H9 (cell line): ENCODE measurements around the gene AP4E1. TPM values are rescaled to one million over a fixed set of nuclear protein-coding genes. Genes with fewer than 3 reads are reported as not detected.

ENCODE experiments used
- DNase-seq: peaks from one replicate; pipeline ENCODE4 v3.0.0-alpha.2; 2017
- H2AFZ ChIP-seq: one replicate; pipeline ENCODE4 v1.6.1; 2013; ENCODE audit warnings: mild to moderate bottlenecking, low read length, control low read depth, moderate library complexity
- H2AK5ac ChIP-seq: 2 replicates; pipeline ENCODE4 v1.6.1; 2013; ENCODE audit warnings: low read length, control low read depth, mixed read lengths; ENCODE audit not compliant: insufficient read length
- H2BK120ac ChIP-seq: one replicate; pipeline ENCODE4 v1.6.1; 2013; ENCODE audit warnings: low read depth, mild to moderate bottlenecking, low read length, control low read depth, inconsistent platforms; ENCODE audit not compliant: poor library complexity, severe bottlenecking
- H2BK12ac ChIP-seq: 2 replicates; pipeline ENCODE4 v1.6.1; 2013; ENCODE audit warnings: low read length, control low read depth, mixed read lengths, low read depth; ENCODE audit not compliant: insufficient read length
- H2BK15ac ChIP-seq: 2 replicates; pipeline ENCODE4 v1.6.1; 2013; ENCODE audit warnings: low read depth, low read length, control low read depth
- H2BK20ac ChIP-seq: one replicate; pipeline ENCODE4 v1.6.1; 2013; ENCODE audit warnings: low read depth, mild to moderate bottlenecking, low read length, control low read depth, inconsistent platforms; ENCODE audit not compliant: poor library complexity, severe bottlenecking
- H2BK5ac ChIP-seq: 2 replicates; pipeline ENCODE4 v1.6.1; 2013; ENCODE audit warnings: low read length, control low read depth, mixed read lengths; ENCODE audit not compliant: insufficient read length
- H3K14ac ChIP-seq: 2 replicates; pipeline ENCODE4 v1.6.1; 2013; ENCODE audit warnings: low read length, control low read depth; ENCODE audit not compliant: insufficient read depth
- H3K18ac ChIP-seq: 2 replicates; pipeline ENCODE4 v1.6.1; 2013; ENCODE audit warnings: low read depth, mild to moderate bottlenecking, mixed read lengths, low read length, control low read depth; ENCODE audit not compliant: insufficient read length
- H3K23ac ChIP-seq: 2 replicates; pipeline ENCODE4 v1.6.1; 2013; ENCODE audit warnings: low read length, control low read depth, mixed read lengths, low read depth; ENCODE audit not compliant: insufficient read length
- H3K23me2 ChIP-seq: 2 replicates; pipeline ENCODE4 v1.6.1; 2013; ENCODE audit warnings: low read depth, mild to moderate bottlenecking, mixed read lengths, low read length, control low read depth; ENCODE audit not compliant: insufficient read length, poor library complexity, severe bottlenecking
- H3K27ac ChIP-seq: 2 replicates; pipeline ENCODE4 v1.5.1; 2013; ENCODE audit warnings: low read length, control low read depth, mixed read lengths, low read depth; ENCODE audit not compliant: insufficient read length
- H3K27me3 ChIP-seq: 2 replicates; pipeline ENCODE4 v1.6.1; 2013; ENCODE audit warnings: low read length, control low read depth, inconsistent platforms; ENCODE audit not compliant: insufficient read depth
- H3K4ac ChIP-seq: 2 replicates; pipeline ENCODE4 v1.6.1; 2013; ENCODE audit warnings: low read depth, mild to moderate bottlenecking, control low read depth, inconsistent platforms, low read length, moderate library complexity
- H3K4me1 ChIP-seq: 2 replicates; pipeline ENCODE4 v1.6.1; 2013; ENCODE audit warnings: low read length, control low read depth, inconsistent platforms; ENCODE audit not compliant: insufficient read depth
- H3K4me2 ChIP-seq: 2 replicates; pipeline ENCODE4 v1.6.1; 2013; ENCODE audit warnings: low read length, control low read depth, mixed read lengths; ENCODE audit not compliant: insufficient read length, insufficient read depth
- H3K56ac ChIP-seq: 2 replicates; pipeline ENCODE4 v1.6.1; 2013; ENCODE audit warnings: low read depth, mild to moderate bottlenecking, mixed read lengths, low read length, control low read depth; ENCODE audit not compliant: insufficient read length
- H3K79me1 ChIP-seq: 2 replicates; pipeline ENCODE4 v1.6.1; 2013; ENCODE audit warnings: low read depth, mild to moderate bottlenecking, moderate library complexity, low read length, control low read depth, inconsistent platforms; ENCODE audit not compliant: insufficient read depth, poor library complexity, severe bottlenecking
- H3K79me2 ChIP-seq: 2 replicates; pipeline ENCODE4 v1.6.1; 2013; ENCODE audit warnings: low read length, control low read depth, inconsistent platforms; ENCODE audit not compliant: insufficient read depth
- H3K9ac ChIP-seq: 2 replicates; pipeline ENCODE4 v1.6.1; 2013; ENCODE audit warnings: low read length, control low read depth, mixed read lengths; ENCODE audit not compliant: insufficient read length; ENCODE audit errors: extremely low read depth
- H3K9me3 ChIP-seq: one replicate; pipeline ENCODE4 v1.6.1; 2013; ENCODE audit warnings: low read depth, low read length, inconsistent platforms; ENCODE audit not compliant: control insufficient read depth
- H3T11ph ChIP-seq: one replicate; pipeline ENCODE4 v1.6.1; 2013; ENCODE audit warnings: mild to moderate bottlenecking, low read length, control low read depth, inconsistent platforms
- H4K20me1 ChIP-seq: one replicate; pipeline ENCODE4 v1.6.1; 2013; ENCODE audit not compliant: control insufficient read depth, insufficient read length, insufficient read depth
- H4K5ac ChIP-seq: 2 replicates; pipeline ENCODE4 v1.6.1; 2013; ENCODE audit warnings: low read depth, mild to moderate bottlenecking, mixed read lengths, low read length, control low read depth; ENCODE audit not compliant: insufficient read length
- H4K8ac ChIP-seq: replicated peaks from 2 replicates; pipeline ENCODE4 v1.6.1; 2013; ENCODE audit warnings: low read length, control low read depth, mixed read lengths, low read depth; ENCODE audit not compliant: insufficient read length
- H4K91ac ChIP-seq: 2 replicates; pipeline ENCODE4 v1.6.1; 2013; ENCODE audit warnings: low read depth, mild to moderate bottlenecking, moderate library complexity, mixed read lengths, low read length, control low read depth; ENCODE audit not compliant: insufficient read length
- H3K27ac Mint-ChIP-seq, 3 experiments: 2 replicates in 2 of 3; 3 replicates in 1 of 3; pipeline ENCODE4 v1.8.0; 2020 to 2021; ENCODE audit warnings: mixed read lengths in 3 of 3, mild to moderate bottlenecking in 1 of 3, moderate library complexity in 1 of 3
- H3K27me3 Mint-ChIP-seq: 2 replicates; pipeline ENCODE4 v1.8.0; 2021; ENCODE audit warnings: low read depth, mild to moderate bottlenecking, moderate library complexity, mixed read lengths
- H3K36me3 Mint-ChIP-seq, 3 experiments: 2 replicates in 2 of 3; 3 replicates in 1 of 3; pipeline ENCODE4 v1.8.0; 2020 to 2021; ENCODE audit warnings: low read depth in 3 of 3, mixed read lengths in 3 of 3; ENCODE audit not compliant: insufficient read depth in 1 of 3
- H3K4me1 Mint-ChIP-seq, 2 experiments: 2 replicates each; pipeline ENCODE4 v1.8.0; 2020; ENCODE audit warnings: mixed read lengths in 2 of 2
- H3K4me3 Mint-ChIP-seq, 2 experiments: 2 replicates in 1 of 2; 3 replicates in 1 of 2; pipeline ENCODE4 v1.8.0; 2020 to 2021; ENCODE audit warnings: mild to moderate bottlenecking in 2 of 2, mixed read lengths in 2 of 2, moderate library complexity in 1 of 2
- H3K9me3 Mint-ChIP-seq, 2 experiments: 2 replicates in 1 of 2; 3 replicates in 1 of 2; pipeline ENCODE4 v1.8.0; 2020; ENCODE audit warnings: mild to moderate bottlenecking in 2 of 2, mixed read lengths in 2 of 2, moderate library complexity in 1 of 2
- WGBS: extraction: QIAGEN DNeasy Blood & Tissue Kit; methylation state at CpG from one replicate; pipeline ENCODE4 v1.1.7; 2013; ENCODE audit warnings: missing lambda C conversion rate, low lambda C conversion rate, mixed read lengths; ENCODE audit not compliant: insufficient read length; ENCODE audit errors: extremely low coverage; 5-methylcytosine and 5-hydroxymethylcytosine counted together
- total RNA-seq: library from RNA; stranded (reverse); gene quantifications from 2 replicates; pipeline ENCODE4 v1.2.1, GENCODE V29; 2021
- TF ChIP-seq, protein P1 (sequence below): fragments of 200-600 bp; sonication (generic); conservative IDR thresholded peaks from 3 replicates; pipeline ENCODE4 v1.8.0; 2021; ENCODE audit warnings: antibody characterized with exemption, mild to moderate bottlenecking

AP4E1 gene
- total RNA-seq, 1 experiment from 2014 or later: 13.8 TPM

DNA sequence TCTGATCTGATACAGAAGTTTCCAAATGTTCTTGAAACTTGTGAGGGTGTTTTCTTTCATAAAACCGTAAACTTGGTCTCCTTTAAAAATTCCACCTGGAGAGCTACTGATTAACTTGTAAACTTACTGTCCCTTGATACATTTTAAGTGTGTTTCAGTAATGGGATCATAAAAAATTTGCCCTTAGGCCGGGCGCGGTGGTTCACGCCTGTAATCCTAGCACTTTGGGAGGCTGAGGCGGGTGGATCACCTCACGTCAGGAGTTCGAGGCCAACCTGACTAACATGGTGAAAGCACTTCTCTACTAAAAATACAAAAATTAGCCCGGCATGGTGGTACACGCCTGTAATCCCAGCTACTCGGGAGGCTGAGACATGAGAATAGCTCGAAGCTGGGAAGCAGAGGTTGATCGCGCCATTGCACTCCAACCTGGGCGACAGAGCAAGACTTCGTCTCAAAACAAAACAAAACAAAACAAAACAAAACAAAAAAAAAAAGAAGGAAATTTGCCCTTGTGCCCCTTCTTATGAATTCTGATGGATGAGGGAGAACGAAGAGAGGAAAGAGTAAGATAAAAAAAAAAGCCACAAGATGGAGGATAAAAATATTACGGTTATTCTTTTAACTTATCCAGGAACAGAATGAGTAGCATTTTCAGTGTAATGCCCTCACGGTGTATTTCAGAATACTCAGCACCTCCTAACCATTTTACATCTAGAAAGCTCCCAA, 32.1 kb upstream of the AP4E1 start:
- Histone ChIP-seq H3K4me2 (peak overlapping the region; percentile 20), H4K8ac (no peak overlapping the region), H3K27me3 (no peaks in the 10 kb centered on the region), H2BK12ac (no peak overlapping the region), H3K4me1 (no peaks in the 10 kb centered on the region), H3K18ac (no peak overlapping the region), H2BK20ac (no peak overlapping the region), H2BK5ac (no peak overlapping the region), H3K27ac (no peak overlapping the region), H3K23me2 (no peaks in the 10 kb centered on the region), H2AFZ (peak overlapping the region; percentile 58), H2BK15ac (no peak overlapping the region), H4K20me1 (no peaks in the 10 kb centered on the region), H2AK5ac (no peak overlapping the region), H4K5ac (no peak overlapping the region), H4K91ac (no peak overlapping the region), H3K23ac (no peak overlapping the region), H3K4ac (no peak overlapping the region), H3K56ac (no peak overlapping the region), H3K9me3 (no peaks in the 10 kb centered on the region), H3K79me1 (no peaks in the 10 kb centered on the region), H3K9ac (no peak overlapping the region), H3K79me2 (no peaks in the 10 kb centered on the region), H3K14ac (no peak overlapping the region), H3T11ph (no peak overlapping the region), H2BK120ac (no peak overlapping the region)
- Mint-ChIP-seq H3K36me3 (no peaks in the 10 kb centered on the region), H3K4me1 (peaks cover 4 to 5% of the 10 kb centered on the region in 2 experiments; a peak in 3 of 4 replicates), H3K27me3 (peaks cover 2% of the 10 kb centered on the region), H3K9me3 (no peaks in the 10 kb centered on the region), H3K4me3 (no peak overlapping the region), H3K27ac (no peak overlapping the region; a peak in 1 of 7 replicates)
- WGBS: no CpG with 5 or more reads among the region's 19 CpGs
- TF ChIP-seq, protein P1, sequence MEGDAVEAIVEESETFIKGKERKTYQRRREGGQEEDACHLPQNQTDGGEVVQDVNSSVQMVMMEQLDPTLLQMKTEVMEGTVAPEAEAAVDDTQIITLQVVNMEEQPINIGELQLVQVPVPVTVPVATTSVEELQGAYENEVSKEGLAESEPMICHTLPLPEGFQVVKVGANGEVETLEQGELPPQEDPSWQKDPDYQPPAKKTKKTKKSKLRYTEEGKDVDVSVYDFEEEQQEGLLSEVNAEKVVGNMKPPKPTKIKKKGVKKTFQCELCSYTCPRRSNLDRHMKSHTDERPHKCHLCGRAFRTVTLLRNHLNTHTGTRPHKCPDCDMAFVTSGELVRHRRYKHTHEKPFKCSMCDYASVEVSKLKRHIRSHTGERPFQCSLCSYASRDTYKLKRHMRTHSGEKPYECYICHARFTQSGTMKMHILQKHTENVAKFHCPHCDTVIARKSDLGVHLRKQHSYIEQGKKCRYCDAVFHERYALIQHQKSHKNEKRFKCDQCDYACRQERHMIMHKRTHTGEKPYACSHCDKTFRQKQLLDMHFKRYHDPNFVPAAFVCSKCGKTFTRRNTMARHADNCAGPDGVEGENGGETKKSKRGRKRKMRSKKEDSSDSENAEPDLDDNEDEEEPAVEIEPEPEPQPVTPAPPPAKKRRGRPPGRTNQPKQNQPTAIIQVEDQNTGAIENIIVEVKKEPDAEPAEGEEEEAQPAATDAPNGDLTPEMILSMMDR: no peak
- DNase-seq: no peak
